ENCODE data around the gene USB1. TPM values are rescaled to one million over a fixed set of nuclear protein-coding genes. Genes with fewer than 3 reads are reported as not detected.

Gene USB1
- total RNA-seq, 2 donors from 2014 or later: 74.3 to 124 TPM

- no peak for ATAC-seq
- no peak overlapping the region for H3K27ac Mint-ChIP-seq
Measured at GRCh38 chr16:58043571-58044155, 42.5 kb downstream of the USB1 start.

GRCh38 chr16:58044266-58045019 is 43.2 kb downstream of the USB1 start:
- ATAC-seq (no peak), DNase-seq (ENCODE audit: low spot score) (no peak)
- Mint-ChIP-seq H3K4me1 (ENCODE audit: low read depth in 2 of 2) (no peaks in the 10 kb centered on the region), H3K27me3 (peaks cover 0 to under 1% of the 10 kb centered on the region in 2 donors), H3K9me3 (no peaks in the 10 kb centered on the region), H3K4me3 (no peak overlapping the region), H3K27ac (no peak overlapping the region), H3K36me3 (no peaks in the 10 kb centered on the region)

More at GRCh38 chr16:58043571-58044155, 42.5 kb downstream of the USB1 start:
- Mint-ChIP-seq H3K36me3 (no peaks in the 10 kb centered on the region), H3K9me3 (no peaks in the 10 kb centered on the region), H3K4me3 (no peak overlapping the region), H3K4me1 (ENCODE audit: low read depth in 2 of 2) (no peaks in the 10 kb centered on the region), H3K27me3 (no peaks in the 10 kb centered on the region)
- no peak for DNase-seq (ENCODE audit: low spot score)

GRCh38 chr16:58045096-58045495 is 43.9 kb downstream of the USB1 start:
- Mint-ChIP-seq H3K27ac (no peak overlapping the region), H3K36me3 (no peaks in the 10 kb centered on the region), H3K9me3 (no peaks in the 10 kb centered on the region), H3K27me3 (peaks cover 0 to 2% of the 10 kb centered on the region in 2 donors), H3K4me3 (no peak overlapping the region), H3K4me1 (ENCODE audit: low read depth in 2 of 2) (no peaks in the 10 kb centered on the region)
- DNase-seq (ENCODE audit: low spot score) (no peak), ATAC-seq (no peak)

- H3K4me1 Mint-ChIP-seq (ENCODE audit: low read depth in 2 of 2): no peaks in the 10 kb centered on the region
- DNase-seq (ENCODE audit: low spot score) (no peak), ATAC-seq (no peak)
- H3K27ac Mint-ChIP-seq: no peak overlapping the region
- peaks cover 0 to 2% of the 10 kb centered on the region in 2 donors for H3K27me3 Mint-ChIP-seq
- no peak overlapping the region for H3K4me3 Mint-ChIP-seq
- H3K36me3 Mint-ChIP-seq: no peaks in the 10 kb centered on the region
- no peaks in the 10 kb centered on the region for H3K9me3 Mint-ChIP-seq
Measured at GRCh38 chr16:58046054-58046881, 45.1 kb downstream of the USB1 start.

GRCh38 chr16:58046936-58047335 is 45.7 kb downstream of the USB1 start:
- Mint-ChIP-seq H3K9me3 (no peaks in the 10 kb centered on the region), H3K4me3 (no peak overlapping the region), H3K27me3 (peaks cover 0 to 2% of the 10 kb centered on the region in 2 donors), H3K36me3 (no peaks in the 10 kb centered on the region), H3K27ac (no peak overlapping the region), H3K4me1 (ENCODE audit: low read depth in 2 of 2) (no peaks in the 10 kb centered on the region)
- DNase-seq (ENCODE audit: low spot score) (no peak), ATAC-seq (no peak)

- no peak for ATAC-seq
- Mint-ChIP-seq H3K36me3 (no peaks in the 10 kb centered on the region), H3K27ac (no peak overlapping the region), H3K4me3 (no peak overlapping the region), H3K9me3 (no peaks in the 10 kb centered on the region), H3K4me1 (ENCODE audit: low read depth in 2 of 2) (no peaks in the 10 kb centered on the region), H3K27me3 (peaks cover 0 to 2% of the 10 kb centered on the region in 2 donors)
- no peak for DNase-seq (ENCODE audit: low spot score)
Measured at GRCh38 chr16:58047557-58048348, 46.5 kb downstream of the USB1 start.

GRCh38 chr16:58048494-58049231 is 47.5 kb downstream of the USB1 start:
- no peaks in the 10 kb centered on the region for H3K36me3 Mint-ChIP-seq
- DNase-seq (ENCODE audit: low spot score) (no peak), ATAC-seq (no peak)
- peaks cover 0 to 2% of the 10 kb centered on the region in 2 donors for H3K27me3 Mint-ChIP-seq
- no peaks in the 10 kb centered on the region for H3K4me1 Mint-ChIP-seq (ENCODE audit: low read depth in 2 of 2)
- no peak overlapping the region for H3K27ac Mint-ChIP-seq
- H3K9me3 Mint-ChIP-seq: no peaks in the 10 kb centered on the region
- H3K4me3 Mint-ChIP-seq: no peak overlapping the region

GRCh38 chr16:58049232-58050185 is 48.3 kb downstream of the USB1 start:
- no peaks in the 10 kb centered on the region for H3K9me3 Mint-ChIP-seq
- peak overlapping the region in 1 of 2 donors; percentile 26 for H3K27ac Mint-ChIP-seq
- peaks cover 0 to 2% of the 10 kb centered on the region in 2 donors for H3K27me3 Mint-ChIP-seq
- ATAC-seq (no peak), DNase-seq (ENCODE audit: low spot score) (no peak)
- H3K4me1 Mint-ChIP-seq (ENCODE audit: low read depth in 2 of 2): no peaks in the 10 kb centered on the region
- H3K4me3 Mint-ChIP-seq: no peak overlapping the region
- H3K36me3 Mint-ChIP-seq: no peaks in the 10 kb centered on the region

- H3K4me1 Mint-ChIP-seq (ENCODE audit: low read depth in 2 of 2): no peaks in the 10 kb centered on the region
- DNase-seq (ENCODE audit: low spot score) (no peak), ATAC-seq (no peak)
- no peaks in the 10 kb centered on the region for H3K36me3 Mint-ChIP-seq
- H3K9me3 Mint-ChIP-seq: no peaks in the 10 kb centered on the region
- no peak overlapping the region for H3K4me3 Mint-ChIP-seq
- H3K27ac Mint-ChIP-seq: no peak overlapping the region
- H3K27me3 Mint-ChIP-seq: peaks cover 0 to 2% of the 10 kb centered on the region in 2 donors
Measured at GRCh38 chr16:58051296-58051695, 50.1 kb downstream of the USB1 start.

GRCh38 chr16:58051821-58052603 is 50.8 kb downstream of the USB1 start:
- ATAC-seq (no peak), DNase-seq (ENCODE audit: low spot score) (no peak)
- H3K27me3 Mint-ChIP-seq: peaks cover 0 to 2% of the 10 kb centered on the region in 2 donors
- no peaks in the 10 kb centered on the region for H3K4me1 Mint-ChIP-seq (ENCODE audit: low read depth in 2 of 2)
- no peak overlapping the region for H3K27ac Mint-ChIP-seq
- no peak overlapping the region for H3K4me3 Mint-ChIP-seq
- H3K9me3 Mint-ChIP-seq: no peaks in the 10 kb centered on the region
- no peaks in the 10 kb centered on the region for H3K36me3 Mint-ChIP-seq

GRCh38 chr16:58053682-58054005 is 52.4 kb downstream of the USB1 start:
- no peak overlapping the region for H3K27ac Mint-ChIP-seq
- H3K27me3 Mint-ChIP-seq: peaks cover 0 to 2% of the 10 kb centered on the region in 2 donors
- H3K36me3 Mint-ChIP-seq: no peaks in the 10 kb centered on the region
- ATAC-seq (no peak), DNase-seq (ENCODE audit: low spot score) (peak; percentile 20)
- no peak overlapping the region for H3K4me3 Mint-ChIP-seq
- H3K4me1 Mint-ChIP-seq (ENCODE audit: low read depth in 2 of 2): no peaks in the 10 kb centered on the region
- H3K9me3 Mint-ChIP-seq: no peaks in the 10 kb centered on the region

GRCh38 chr16:58054289-58054688 is 53.1 kb downstream of the USB1 start:
- Mint-ChIP-seq H3K27me3 (peaks cover 0 to 2% of the 10 kb centered on the region in 2 donors), H3K9me3 (no peaks in the 10 kb centered on the region), H3K36me3 (no peaks in the 10 kb centered on the region), H3K4me3 (no peak overlapping the region), H3K27ac (no peak overlapping the region), H3K4me1 (ENCODE audit: low read depth in 2 of 2) (no peaks in the 10 kb centered on the region)
- no peak for DNase-seq (ENCODE audit: low spot score)
- no peak for ATAC-seq
